ENCODE results near the gene HS3ST3A1. TPM values are rescaled to one million over a fixed set of nuclear protein-coding genes. Genes with fewer than 3 reads are reported as not detected.
A peak's percentile ranks its signal among the peaks of the same experiment; 100 is the strongest.

The HS3ST3A1 gene
- total and polyA plus RNA-seq, 2 experiments from 2014 or later = 39.2 to 85.1 TPM

DNA sequence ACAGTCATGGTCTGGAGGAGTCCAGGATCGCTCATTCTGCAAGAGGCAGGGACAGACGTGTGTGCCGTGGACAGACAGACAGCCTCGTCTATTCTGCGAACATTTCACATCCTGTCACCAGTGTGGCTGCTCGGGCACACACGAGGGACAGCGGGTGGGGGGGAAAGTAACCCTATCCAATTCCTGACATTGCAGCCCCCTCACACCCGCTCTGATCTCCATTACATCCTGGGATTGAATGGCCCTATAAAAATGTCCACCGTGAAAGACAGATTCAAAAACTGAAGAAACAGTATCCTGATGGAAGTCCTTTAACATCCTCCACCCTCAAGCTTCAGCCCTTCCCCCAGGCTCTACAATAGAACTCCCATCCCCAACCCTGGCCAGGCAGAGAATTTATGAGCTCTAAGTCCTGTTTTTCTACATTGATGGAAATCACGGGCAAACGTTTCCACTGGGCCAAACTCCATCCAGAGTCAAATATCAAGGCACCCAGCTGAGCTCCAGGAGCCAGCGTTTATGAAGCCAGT, 39.4 kb downstream of the HS3ST3A1 start:
- peaks cover 94% of the 10 kb centered on the region for H3K79me2 ChIP-seq (ENCODE audit: insufficient read depth)

DNA sequence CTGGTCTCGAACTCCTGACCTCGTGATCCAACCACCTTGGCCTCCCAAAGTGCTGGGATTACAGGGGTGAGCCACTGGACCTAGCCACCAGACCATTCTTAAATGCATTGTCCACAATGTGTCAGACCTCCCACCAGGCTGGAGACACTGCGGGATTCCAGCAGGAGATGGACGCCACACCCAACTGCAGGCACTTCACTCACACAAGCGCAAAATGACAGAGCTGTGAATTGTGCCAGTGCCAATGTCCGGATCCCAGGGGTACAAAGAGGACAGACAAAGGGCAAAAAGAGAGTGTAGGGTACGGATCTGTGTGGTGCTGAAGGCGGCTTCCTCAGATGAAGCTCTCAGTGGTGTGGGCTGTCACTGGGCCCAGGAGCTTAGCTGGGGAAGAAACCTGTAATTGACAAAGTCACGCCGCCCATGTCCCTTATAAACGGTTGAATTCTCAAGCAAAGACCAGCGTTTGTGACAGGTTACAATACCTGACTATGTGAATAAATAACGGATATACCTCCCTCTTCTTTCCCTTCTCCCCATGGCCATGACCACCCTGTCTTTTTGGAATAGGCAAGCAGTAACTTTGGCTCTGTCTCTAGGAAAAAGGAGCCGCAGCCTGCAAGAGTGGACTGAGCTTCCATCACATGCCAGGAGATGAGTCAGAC, 40.0 kb downstream of the HS3ST3A1 start:
- Histone ChIP-seq H3K4me1 (ENCODE audit: insufficient read depth) (peaks cover 64% of the 10 kb centered on the region), H3K9me2 (ENCODE audit: insufficient read depth) (no peaks in the 10 kb centered on the region), H3K9me3 (ENCODE audit: low read depth) (no peaks in the 10 kb centered on the region), H4K20me1 (ENCODE audit: insufficient read depth) (no peaks in the 10 kb centered on the region), H3K79me2 (ENCODE audit: insufficient read depth) (peaks cover 94% of the 10 kb centered on the region), H3F3A (ENCODE audit: insufficient read depth) (peaks cover 70% of the 10 kb centered on the region), H3K27me3 (replicated peaks; ENCODE audit: insufficient read depth) (no peaks in the 10 kb centered on the region), H3K9ac (peak overlapping the region; percentile 67; the same call in 1 of the 2 replicates), H2AFZ (peak overlapping the region; percentile 44; the same call in 1 of the 2 replicates), H3K4me2 (ENCODE audit: unreplicated experiment) (peak overlapping the region; percentile 68), H3K36me3 (ENCODE audit: low read depth) (peaks cover 5% of the 10 kb centered on the region; the same call in 1 of the 2 replicates), H3K4me3 (peak overlapping the region; percentile 54; the same call in 1 of the 2 replicates), H3K27ac (peak overlapping the region; percentile 87)
- WGBS, 2 experiments (ENCODE audit: low coverage in 1 of 2, low lambda C conversion rate in 2 of 2, missing lambda C conversion rate in 2 of 2) = 58 to 59% methylated on average over 14 of the region's 14 CpGs
- TF ChIP-seq EZH2phosphoT487 (IDR thresholded peaks at IDR 0.05; ENCODE audit: insufficient read depth, low read depth) = no peak
- TF ChIP-seq EZH2 (IDR thresholded peaks at IDR 0.05; ENCODE audit: insufficient read depth, poor library complexity, severe bottlenecking) = no peak
- in situ Hi-C loops (cut with MboI) = no loop called here
- no peak for DNase-seq

More for the DNA sequence above, 39.4 kb downstream of the HS3ST3A1 start:
- Histone ChIP-seq H3K27ac (peak overlapping the region; percentile 87), H3K27me3 (replicated peaks; ENCODE audit: insufficient read depth) (no peaks in the 10 kb centered on the region), H3K9ac (peak overlapping the region; percentile 67), H4K20me1 (ENCODE audit: insufficient read depth) (no peaks in the 10 kb centered on the region), H3K4me2 (ENCODE audit: unreplicated experiment) (peak overlapping the region; percentile 68), H3K4me3 (peak overlapping the region; percentile 54), H3K9me2 (ENCODE audit: insufficient read depth) (no peaks in the 10 kb centered on the region), H3K36me3 (ENCODE audit: low read depth) (peaks cover 11% of the 10 kb centered on the region), H3F3A (ENCODE audit: insufficient read depth) (peaks cover 70% of the 10 kb centered on the region), H2AFZ (peak overlapping the region; percentile 44), H3K4me1 (ENCODE audit: insufficient read depth) (peaks cover 58% of the 10 kb centered on the region), H3K9me3 (ENCODE audit: low read depth) (no peaks in the 10 kb centered on the region)
- in situ Hi-C loops (cut with MboI) = no loop called here
- peak; percentile 97 for DNase-seq
- WGBS, 2 experiments (ENCODE audit: low coverage in 1 of 2, low lambda C conversion rate in 2 of 2, missing lambda C conversion rate in 2 of 2) = 14 to 22% methylated on average over 13 of the region's 13 CpGs
- TF ChIP-seq EZH2phosphoT487 (IDR thresholded peaks at IDR 0.05; ENCODE audit: insufficient read depth, low read depth) = no peak
- TF ChIP-seq EZH2 (IDR thresholded peaks at IDR 0.05; ENCODE audit: insufficient read depth, poor library complexity, severe bottlenecking) = no peak

DNA sequence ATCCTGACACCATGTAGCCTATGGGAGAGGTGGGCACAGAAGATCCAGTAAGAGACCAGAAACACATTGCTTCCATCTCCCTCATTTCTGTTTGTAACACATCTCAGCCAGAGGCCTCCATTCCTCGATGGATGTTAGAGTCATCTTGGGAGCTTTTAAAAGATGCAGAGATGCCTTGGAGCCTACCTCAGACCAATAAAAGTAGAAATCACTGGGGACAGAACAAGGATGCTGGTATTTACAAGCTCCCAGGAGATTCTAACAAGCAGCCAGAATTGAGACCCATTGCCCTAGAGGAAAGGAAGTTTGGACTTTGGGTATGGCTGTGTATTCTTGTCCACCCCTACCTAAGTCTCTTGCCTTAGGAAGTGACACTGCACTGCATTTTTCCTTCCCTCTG, 40.8 kb downstream of the HS3ST3A1 start:
- no peak for DNase-seq
- no peaks in the 10 kb centered on the region for H4K20me1 ChIP-seq (ENCODE audit: insufficient read depth)
- H3K4me1 ChIP-seq (ENCODE audit: insufficient read depth) = peaks cover 67% of the 10 kb centered on the region
- no peak overlapping the region for H2AFZ ChIP-seq
- H3K9me3 ChIP-seq (ENCODE audit: low read depth) = no peaks in the 10 kb centered on the region
- H3K4me3 ChIP-seq = no peak overlapping the region
- H3F3A ChIP-seq (ENCODE audit: insufficient read depth) = peaks cover 69% of the 10 kb centered on the region
- H3K36me3 ChIP-seq (ENCODE audit: low read depth) = 0 out of 2 replicates have a peak, but pooled peaks cover under 1% of the 10 kb centered on the region
- H3K79me2 ChIP-seq (ENCODE audit: insufficient read depth) = peaks cover 94% of the 10 kb centered on the region
- in situ Hi-C loops (cut with MboI) = no loop called here
- 90% methylated on average over 1 of the region's 1 CpG for WGBS, 2 experiments (ENCODE audit: low coverage in 1 of 2, low lambda C conversion rate in 2 of 2, missing lambda C conversion rate in 2 of 2)
- no peaks in the 10 kb centered on the region for H3K9me2 ChIP-seq (ENCODE audit: insufficient read depth)
- H3K9ac ChIP-seq = peak overlapping the region; percentile 0; the same call in 1 of the 2 replicates
- H3K4me2 ChIP-seq (ENCODE audit: unreplicated experiment) = no peak overlapping the region
- H3K27me3 ChIP-seq (replicated peaks; ENCODE audit: insufficient read depth) = no peaks in the 10 kb centered on the region
- peak overlapping the region; percentile 87 for H3K27ac ChIP-seq
- TF ChIP-seq EZH2phosphoT487 (IDR thresholded peaks at IDR 0.05; ENCODE audit: insufficient read depth, low read depth) (no peak), EZH2 (IDR thresholded peaks at IDR 0.05; ENCODE audit: insufficient read depth, poor library complexity, severe bottlenecking) (no peak)

DNA sequence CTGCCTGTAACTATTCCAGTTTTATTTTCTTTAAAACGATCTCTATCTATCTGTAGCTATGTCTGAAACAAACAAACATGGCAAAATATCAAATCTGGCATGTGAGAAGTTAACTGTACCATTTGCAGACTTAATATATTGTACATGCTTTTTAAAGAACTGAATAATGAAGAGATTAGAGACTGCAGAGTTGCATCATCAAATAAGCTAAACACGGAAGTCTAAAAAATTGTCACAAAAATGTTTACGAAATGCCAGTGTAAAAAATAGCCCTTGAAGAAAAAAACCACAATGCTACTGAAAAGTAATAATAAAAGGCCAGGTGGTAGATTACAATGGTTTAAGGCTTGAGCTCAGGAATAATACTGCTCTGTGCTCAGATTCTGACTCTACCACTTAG, 43.1 kb downstream of the HS3ST3A1 start:
- H3K4me2 ChIP-seq (ENCODE audit: unreplicated experiment) = peak overlapping the region; percentile 21
- H2AFZ ChIP-seq = no peak overlapping the region
- no peaks in the 10 kb centered on the region for H3K27me3 ChIP-seq (replicated peaks; ENCODE audit: insufficient read depth)
- 0 out of 2 replicates have a peak overlapping the region, but pooled peaks have one; percentile 6 for H3K9ac ChIP-seq
- peaks cover 94% of the 10 kb centered on the region for H3K79me2 ChIP-seq (ENCODE audit: insufficient read depth)
- WGBS, 2 experiments (ENCODE audit: low coverage in 1 of 2, low lambda C conversion rate in 2 of 2, missing lambda C conversion rate in 2 of 2) = 71 to 77% methylated on average over 3 of the region's 3 CpGs
- peaks cover 81% of the 10 kb centered on the region for H3F3A ChIP-seq (ENCODE audit: insufficient read depth)
- H3K4me1 ChIP-seq (ENCODE audit: insufficient read depth) = peaks cover 66% of the 10 kb centered on the region
- H4K20me1 ChIP-seq (ENCODE audit: insufficient read depth) = no peaks in the 10 kb centered on the region
- peaks cover 12% of the 10 kb centered on the region; the same call in 1 of the 2 replicates for H3K36me3 ChIP-seq (ENCODE audit: low read depth)
- in situ Hi-C loops (cut with MboI) = no loop called here
- no peaks in the 10 kb centered on the region for H3K9me2 ChIP-seq (ENCODE audit: insufficient read depth)
- no peak for TF ChIP-seq EZH2 (IDR thresholded peaks at IDR 0.05; ENCODE audit: insufficient read depth, poor library complexity, severe bottlenecking)
- TF ChIP-seq EZH2phosphoT487 (IDR thresholded peaks at IDR 0.05; ENCODE audit: insufficient read depth, low read depth) = no peak
- H3K4me3 ChIP-seq = no peak overlapping the region
- H3K27ac ChIP-seq = peak overlapping the region; percentile 43
- peak; percentile 25 for DNase-seq
- no peaks in the 10 kb centered on the region for H3K9me3 ChIP-seq (ENCODE audit: low read depth)

Data from GM23248 (cell line).